Measurements from ENCODE around the gene ACER3.

ACER3 gene

GRCh38 chr11:76990628-76991027 lies 129.9 kb downstream of the ACER3 start:
- Histone ChIP-seq H3K4me1 (ENCODE audit: control insufficient read depth, low read depth, low read length) (no peaks in the 10 kb centered on the region), H4K5ac (ENCODE audit: low read length) (no peak overlapping the region), H3K18ac (ENCODE audit: low read length) (no peak overlapping the region), H2BK120ac (ENCODE audit: low read depth, low read length) (no peak overlapping the region), H3K36me3 (ENCODE audit: control insufficient read depth, insufficient read depth, low read length) (no peaks in the 10 kb centered on the region), H2BK5ac (ENCODE audit: low read length) (no peak overlapping the region), H3K4me2 (ENCODE audit: low read length) (no peak overlapping the region), H3K4me3 (ENCODE audit: low read length) (no peak overlapping the region), H2AK5ac (ENCODE audit: low read length) (no peak overlapping the region), H3K79me1 (ENCODE audit: low read length) (no peaks in the 10 kb centered on the region), H3K79me2 (ENCODE audit: control insufficient read depth, insufficient read depth, low read length) (no peaks in the 10 kb centered on the region), H4K8ac (ENCODE audit: low read depth, low read length) (no peak overlapping the region), H3K27ac (ENCODE audit: low read depth, low read length) (no peak overlapping the region), H3K56ac (ENCODE audit: low read length) (no peak overlapping the region), H3K23ac (ENCODE audit: low read length) (no peak overlapping the region), H3K4ac (ENCODE audit: low read depth, low read length) (no peak overlapping the region), H3K9ac (ENCODE audit: low read length) (no peak overlapping the region), H3K27me3 (ENCODE audit: insufficient read depth, low read length, poor library complexity) (no peaks in the 10 kb centered on the region), H2BK15ac (replicated peaks; ENCODE audit: low read depth) (no peak overlapping the region)
- no peak for DNase-seq
- no CpG with 5 or more reads among the region's 1 CpG for WGBS (ENCODE audit: extremely low coverage, insufficient coverage, low lambda C conversion rate)

DNA sequence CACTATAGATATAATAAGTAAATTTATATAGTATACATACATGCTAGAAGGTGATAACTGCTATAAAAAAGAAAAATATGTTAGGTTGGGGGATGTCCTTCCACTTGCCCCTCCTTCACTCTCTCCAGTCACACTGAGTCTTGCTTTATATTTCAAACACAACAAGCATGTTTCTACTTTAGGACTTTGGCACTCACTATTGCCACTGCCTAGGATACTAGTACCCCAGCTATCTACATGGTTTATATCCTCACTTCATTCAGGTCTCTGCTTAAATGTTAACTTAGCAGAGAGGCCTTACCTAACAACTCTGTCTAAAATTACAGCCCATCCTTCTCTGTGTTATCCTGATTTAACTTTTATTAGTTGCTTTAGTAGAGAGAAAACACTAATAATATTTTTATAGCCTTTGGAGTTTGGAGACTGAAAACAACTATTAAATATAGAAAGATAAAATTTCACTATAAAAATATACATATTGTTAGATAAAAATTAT lies 134.4 kb downstream of the ACER3 start:
- Histone ChIP-seq H3K18ac (ENCODE audit: low read length) (no peak overlapping the region), H3K79me2 (ENCODE audit: control insufficient read depth, insufficient read depth, low read length) (no peaks in the 10 kb centered on the region), H2BK5ac (ENCODE audit: low read length) (no peak overlapping the region), H4K5ac (ENCODE audit: low read length) (no peak overlapping the region), H3K9ac (ENCODE audit: low read length) (no peak overlapping the region), H2BK120ac (ENCODE audit: low read depth, low read length) (no peak overlapping the region), H3K36me3 (ENCODE audit: control insufficient read depth, insufficient read depth, low read length) (no peaks in the 10 kb centered on the region), H4K8ac (ENCODE audit: low read depth, low read length) (no peak overlapping the region), H3K4me3 (ENCODE audit: low read length) (no peak overlapping the region), H3K79me1 (ENCODE audit: low read length) (no peaks in the 10 kb centered on the region), H3K4me2 (ENCODE audit: low read length) (no peak overlapping the region), H3K56ac (ENCODE audit: low read length) (no peak overlapping the region), H3K23ac (ENCODE audit: low read length) (no peak overlapping the region), H2BK15ac (replicated peaks; ENCODE audit: low read depth) (no peak overlapping the region), H3K4me1 (ENCODE audit: control insufficient read depth, low read depth, low read length) (no peaks in the 10 kb centered on the region), H3K27me3 (ENCODE audit: insufficient read depth, low read length, poor library complexity) (no peaks in the 10 kb centered on the region), H3K27ac (ENCODE audit: low read depth, low read length) (no peak overlapping the region), H2AK5ac (ENCODE audit: low read length) (no peak overlapping the region), H3K4ac (ENCODE audit: low read depth, low read length) (no peak overlapping the region)
- DNase-seq, result no peak

- DNase-seq, result no peak
- no peaks in the 10 kb centered on the region for H3K27me3 ChIP-seq (ENCODE audit: insufficient read depth, low read length, poor library complexity)
- H3K23ac ChIP-seq (ENCODE audit: low read length), result no peak overlapping the region
- H3K79me2 ChIP-seq (ENCODE audit: control insufficient read depth, insufficient read depth, low read length), result no peaks in the 10 kb centered on the region
- no peak overlapping the region for H2BK120ac ChIP-seq (ENCODE audit: low read depth, low read length)
- H3K9ac ChIP-seq (ENCODE audit: low read length), result no peak overlapping the region
- no peak overlapping the region for H2AK5ac ChIP-seq (ENCODE audit: low read length)
- no peaks in the 10 kb centered on the region for H3K79me1 ChIP-seq (ENCODE audit: low read length)
- H4K5ac ChIP-seq (ENCODE audit: low read length), result no peak overlapping the region
- no peak overlapping the region for H4K8ac ChIP-seq (ENCODE audit: low read depth, low read length)
- no peak overlapping the region for H2BK15ac ChIP-seq (replicated peaks; ENCODE audit: low read depth)
- no CpG with 5 or more reads among the region's 1 CpG for WGBS (ENCODE audit: extremely low coverage, insufficient coverage, low lambda C conversion rate)
- no peak overlapping the region for H3K27ac ChIP-seq (ENCODE audit: low read depth, low read length)
- no peak overlapping the region for H3K4me2 ChIP-seq (ENCODE audit: low read length)
- no peak overlapping the region for H3K4ac ChIP-seq (ENCODE audit: low read depth, low read length)
- H3K18ac ChIP-seq (ENCODE audit: low read length), result no peak overlapping the region
- H3K36me3 ChIP-seq (ENCODE audit: control insufficient read depth, insufficient read depth, low read length), result no peaks in the 10 kb centered on the region
- no peak overlapping the region for H3K56ac ChIP-seq (ENCODE audit: low read length)
- H3K4me3 ChIP-seq (ENCODE audit: low read length), result no peak overlapping the region
- no peak overlapping the region for H2BK5ac ChIP-seq (ENCODE audit: low read length)
- H3K4me1 ChIP-seq (ENCODE audit: control insufficient read depth, low read depth, low read length), result no peaks in the 10 kb centered on the region
Observed at GRCh38 chr11:76997512-76997911, 136.8 kb downstream of the ACER3 start.

DNA sequence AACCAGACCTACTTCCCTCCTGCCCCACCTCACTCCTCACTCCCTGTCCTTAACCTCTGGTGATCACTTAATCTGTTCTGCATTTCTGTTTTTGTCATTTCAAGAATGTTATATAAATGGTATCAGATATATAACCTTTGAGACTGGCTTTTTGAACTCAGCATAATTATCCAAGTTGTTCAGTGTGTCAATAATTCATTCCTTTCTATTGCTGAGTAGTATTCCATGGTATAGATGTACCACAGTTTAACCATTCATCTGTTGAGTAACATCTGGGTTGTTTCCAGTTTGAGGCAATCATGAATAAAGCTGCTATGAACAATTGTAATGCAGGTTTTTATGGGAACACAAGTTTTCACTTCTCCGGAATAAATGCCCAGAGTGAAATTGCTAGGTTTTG lies 138.9 kb downstream of the ACER3 start:
- no peak for DNase-seq
- Histone ChIP-seq H3K79me1 (ENCODE audit: low read length) (no peaks in the 10 kb centered on the region), H3K18ac (ENCODE audit: low read length) (no peak overlapping the region), H3K9ac (ENCODE audit: low read length) (no peak overlapping the region), H3K4me1 (ENCODE audit: control insufficient read depth, low read depth, low read length) (no peaks in the 10 kb centered on the region), H3K56ac (ENCODE audit: low read length) (no peak overlapping the region), H3K4ac (ENCODE audit: low read depth, low read length) (no peak overlapping the region), H2BK120ac (ENCODE audit: low read depth, low read length) (no peak overlapping the region), H3K23ac (ENCODE audit: low read length) (no peak overlapping the region), H3K27me3 (ENCODE audit: insufficient read depth, low read length, poor library complexity) (no peaks in the 10 kb centered on the region), H4K8ac (ENCODE audit: low read depth, low read length) (no peak overlapping the region), H2BK5ac (ENCODE audit: low read length) (no peak overlapping the region), H3K4me3 (ENCODE audit: low read length) (no peak overlapping the region), H3K79me2 (ENCODE audit: control insufficient read depth, insufficient read depth, low read length) (no peaks in the 10 kb centered on the region), H3K27ac (ENCODE audit: low read depth, low read length) (no peak overlapping the region), H2AK5ac (ENCODE audit: low read length) (no peak overlapping the region), H3K36me3 (ENCODE audit: control insufficient read depth, insufficient read depth, low read length) (no peaks in the 10 kb centered on the region), H2BK15ac (replicated peaks; ENCODE audit: low read depth) (no peak overlapping the region), H4K5ac (ENCODE audit: low read length) (no peak overlapping the region), H3K4me2 (ENCODE audit: low read length) (no peak overlapping the region)
- WGBS (ENCODE audit: extremely low coverage, insufficient coverage, low lambda C conversion rate), result no CpG with 5 or more reads among the region's 1 CpG

DNA sequence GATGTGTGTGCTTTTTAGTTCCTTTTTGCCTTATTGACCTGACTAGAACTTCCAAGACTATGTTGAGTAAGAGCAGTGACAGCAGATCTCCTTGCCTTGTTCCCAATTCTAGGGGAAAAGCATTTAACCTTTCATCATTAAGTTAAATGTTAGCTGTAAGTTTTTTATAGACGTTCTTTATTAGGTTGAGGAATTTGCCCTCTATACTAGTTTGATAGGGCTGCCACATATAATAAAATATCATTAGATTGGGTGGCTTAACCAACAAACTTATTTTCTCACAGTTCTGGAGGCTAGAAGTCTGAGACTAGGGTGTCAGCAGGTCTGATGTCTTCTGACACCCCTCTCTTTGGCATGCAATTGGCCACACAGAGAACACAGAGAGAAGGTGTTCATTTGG lies 140.9 kb downstream of the ACER3 start:
- no peaks in the 10 kb centered on the region for H3K4me1 ChIP-seq (ENCODE audit: control insufficient read depth, low read depth, low read length)
- no peak overlapping the region for H2BK120ac ChIP-seq (ENCODE audit: low read depth, low read length)
- H3K4ac ChIP-seq (ENCODE audit: low read depth, low read length), result no peak overlapping the region
- no peaks in the 10 kb centered on the region for H3K27me3 ChIP-seq (ENCODE audit: insufficient read depth, low read length, poor library complexity)
- no peak overlapping the region for H2BK15ac ChIP-seq (replicated peaks; ENCODE audit: low read depth)
- no peak overlapping the region for H2AK5ac ChIP-seq (ENCODE audit: low read length)
- no peak overlapping the region for H3K18ac ChIP-seq (ENCODE audit: low read length)
- H3K4me2 ChIP-seq (ENCODE audit: low read length), result no peak overlapping the region
- H4K8ac ChIP-seq (ENCODE audit: low read depth, low read length), result no peak overlapping the region
- DNase-seq, result no peak
- no peak overlapping the region for H4K5ac ChIP-seq (ENCODE audit: low read length)
- no peak overlapping the region for H3K4me3 ChIP-seq (ENCODE audit: low read length)
- no peaks in the 10 kb centered on the region for H3K79me1 ChIP-seq (ENCODE audit: low read length)
- H3K79me2 ChIP-seq (ENCODE audit: control insufficient read depth, insufficient read depth, low read length), result no peaks in the 10 kb centered on the region
- H3K36me3 ChIP-seq (ENCODE audit: control insufficient read depth, insufficient read depth, low read length), result no peaks in the 10 kb centered on the region
- no peak overlapping the region for H3K9ac ChIP-seq (ENCODE audit: low read length)
- no CpG with 5 or more reads among the region's 1 CpG for WGBS (ENCODE audit: extremely low coverage, insufficient coverage, low lambda C conversion rate)
- no peak overlapping the region for H3K56ac ChIP-seq (ENCODE audit: low read length)
- H3K27ac ChIP-seq (ENCODE audit: low read depth, low read length), result no peak overlapping the region
- H2BK5ac ChIP-seq (ENCODE audit: low read length), result no peak overlapping the region
- H3K23ac ChIP-seq (ENCODE audit: low read length), result no peak overlapping the region

GRCh38 chr11:77002776-77003175 lies 142.1 kb downstream of the ACER3 start:
- Histone ChIP-seq H2BK120ac (ENCODE audit: low read depth, low read length) (no peak overlapping the region), H3K27me3 (ENCODE audit: insufficient read depth, low read length, poor library complexity) (no peaks in the 10 kb centered on the region), H4K5ac (ENCODE audit: low read length) (no peak overlapping the region), H2BK15ac (replicated peaks; ENCODE audit: low read depth) (no peak overlapping the region), H2AK5ac (ENCODE audit: low read length) (no peak overlapping the region), H3K79me1 (ENCODE audit: low read length) (no peaks in the 10 kb centered on the region), H3K27ac (ENCODE audit: low read depth, low read length) (no peak overlapping the region), H3K18ac (ENCODE audit: low read length) (no peak overlapping the region), H3K56ac (ENCODE audit: low read length) (no peak overlapping the region), H3K36me3 (ENCODE audit: control insufficient read depth, insufficient read depth, low read length) (no peaks in the 10 kb centered on the region), H3K23ac (ENCODE audit: low read length) (no peak overlapping the region), H3K4ac (ENCODE audit: low read depth, low read length) (no peak overlapping the region), H3K9ac (ENCODE audit: low read length) (no peak overlapping the region), H2BK5ac (ENCODE audit: low read length) (no peak overlapping the region), H3K4me1 (ENCODE audit: control insufficient read depth, low read depth, low read length) (no peaks in the 10 kb centered on the region), H4K8ac (ENCODE audit: low read depth, low read length) (no peak overlapping the region), H3K79me2 (ENCODE audit: control insufficient read depth, insufficient read depth, low read length) (no peaks in the 10 kb centered on the region), H3K4me3 (ENCODE audit: low read length) (no peak overlapping the region), H3K4me2 (ENCODE audit: low read length) (no peak overlapping the region)
- no CpG with 5 or more reads among the region's 2 CpGs for WGBS (ENCODE audit: extremely low coverage, insufficient coverage, low lambda C conversion rate)
- DNase-seq, result no peak
